Endodermal cell (in vitro differentiated cells): ENCODE results near the gene TTN. TPM values are rescaled to one million over a fixed set of nuclear protein-coding genes. Genes with fewer than 3 reads are reported as not detected.

ENCODE experiments used
- DNase-seq: peaks from one replicate; pipeline ENCODE4 v3.0.0-alpha.2; 2017
- H3K27ac ChIP-seq: 2 replicates; pipeline ENCODE4 v1.5.1; 2013; ENCODE audit warnings: mild to moderate bottlenecking, low read depth, low read length, moderate library complexity
- H3K27me3 ChIP-seq: 2 replicates; pipeline ENCODE4 v1.6.1; 2013; ENCODE audit warnings: mild to moderate bottlenecking, low read length, moderate library complexity; ENCODE audit not compliant: insufficient read depth, control insufficient read depth, poor library complexity, severe bottlenecking
- H3K36me3 ChIP-seq: 2 replicates; pipeline ENCODE4 v1.7.0; 2013; ENCODE audit warnings: mild to moderate bottlenecking, low read length, moderate library complexity; ENCODE audit not compliant: control insufficient read depth, insufficient read depth
- H3K4me1 ChIP-seq: one replicate; pipeline ENCODE4 v1.7.0; 2013; ENCODE audit warnings: low read length; ENCODE audit not compliant: control insufficient read depth, insufficient read depth
- H3K4me3 ChIP-seq: 2 replicates; pipeline ENCODE4 v1.5.1; 2013; ENCODE audit warnings: mild to moderate bottlenecking, low read length, moderate library complexity
- H3K9ac ChIP-seq: 2 replicates; pipeline ENCODE4 v1.6.1; 2013; ENCODE audit warnings: mild to moderate bottlenecking, low read length, moderate library complexity; ENCODE audit not compliant: poor library complexity, severe bottlenecking; ENCODE audit errors: extremely low read depth
- H3K9me3 ChIP-seq: 2 replicates; pipeline ENCODE4 v1.6.1; 2013; ENCODE audit warnings: mild to moderate bottlenecking, low read length, moderate library complexity; ENCODE audit not compliant: control insufficient read depth
- H3K27ac Mint-ChIP-seq: 2 replicates; pipeline ENCODE4 v1.8.0; 2020; ENCODE audit warnings: mixed read lengths
- H3K27me3 Mint-ChIP-seq: 2 replicates; pipeline ENCODE4 v1.8.0; 2021; ENCODE audit warnings: mild to moderate bottlenecking, mixed read lengths; ENCODE audit not compliant: insufficient read depth
- H3K36me3 Mint-ChIP-seq: 2 replicates; pipeline ENCODE4 v1.8.0; 2020; ENCODE audit warnings: low read depth, mixed read lengths
- H3K4me1 Mint-ChIP-seq: 2 replicates; pipeline ENCODE4 v1.8.0; 2020; ENCODE audit warnings: mixed read lengths
- H3K4me3 Mint-ChIP-seq: 2 replicates; pipeline ENCODE4 v1.8.0; 2020; ENCODE audit warnings: mild to moderate bottlenecking, moderate library complexity, mixed read lengths
- H3K9me3 Mint-ChIP-seq: 2 replicates; pipeline ENCODE4 v1.8.0; 2020; ENCODE audit warnings: mild to moderate bottlenecking, mixed read lengths
- CTCF ChIP-seq: fragments of 200-600 bp; sonication (generic); conservative IDR thresholded peaks from 2 replicates; pipeline ENCODE4 v1.5.0; 2021; ENCODE audit warnings: antibody characterized with exemption, mild to moderate bottlenecking
- WGBS, 2 experiments: methylation state at CpG; one replicate each; pipeline versions ENCODE4 v1.1.5 to v1.1.7; 2013; ENCODE audit warnings: missing lambda C conversion rate in 2 of 2, mixed read lengths in 1 of 2; ENCODE audit not compliant: insufficient coverage in 1 of 2, insufficient read length in 1 of 2; 5-methylcytosine and 5-hydroxymethylcytosine counted together
- total RNA-seq, 2 donors: library from RNA; stranded (reverse); fragmentation: NEBNext Ultra II Directional in 1 of 2; extraction: Animal tissue kit (Norgen Biotek cat#: 25700) in 1 of 2; gene quantifications; 2 replicates in 1 of 2; 3 replicates in 1 of 2; pipeline ENCODE4 v1.2.1, GENCODE V29; 2021

The TTN gene
- total RNA-seq, 2 donors from 2014 or later = 101 to 118 TPM

GRCh38 chr2:178496049-178496448 lies 311.2 kb downstream of the TTN start:
- no peaks in the 10 kb centered on the region for H3K9me3 ChIP-seq
- Mint-ChIP-seq H3K4me1 (no peaks in the 10 kb centered on the region), H3K27ac (no peak overlapping the region), H3K4me3 (no peak overlapping the region), H3K27me3 (no peaks in the 10 kb centered on the region), H3K9me3 (no peaks in the 10 kb centered on the region), H3K36me3 (peaks cover 51% of the 10 kb centered on the region)
- H3K36me3 ChIP-seq = peaks cover 51% of the 10 kb centered on the region
- TF ChIP-seq CTCF = no peak
- H3K4me1 ChIP-seq = no peaks in the 10 kb centered on the region
- 91% methylated on average over 4 of the region's 4 CpGs for WGBS, 2 experiments
- H3K4me3 ChIP-seq = no peak overlapping the region
- H3K9ac ChIP-seq = no peak overlapping the region
- H3K27ac ChIP-seq = no peak overlapping the region
- H3K27me3 ChIP-seq = no peaks in the 10 kb centered on the region
- DNase-seq = no peak

GRCh38 chr2:178491612-178492011 lies 315.6 kb downstream of the TTN start:
- Histone ChIP-seq H3K27ac (no peak overlapping the region), H3K9ac (no peak overlapping the region), H3K4me3 (no peak overlapping the region), H3K9me3 (no peaks in the 10 kb centered on the region), H3K4me1 (peaks cover 2% of the 10 kb centered on the region), H3K27me3 (no peaks in the 10 kb centered on the region), H3K36me3 (peaks cover 36% of the 10 kb centered on the region)
- no peaks in the 10 kb centered on the region for H3K27me3 Mint-ChIP-seq
- peaks cover 7% of the 10 kb centered on the region for H3K4me1 Mint-ChIP-seq
- no peak for DNase-seq
- H3K4me3 Mint-ChIP-seq = no peak overlapping the region
- peaks cover 54% of the 10 kb centered on the region for H3K36me3 Mint-ChIP-seq
- 94 to 100% methylated on average over 2 to 6 of the region's 6 CpGs for WGBS, 2 experiments
- no peaks in the 10 kb centered on the region for H3K9me3 Mint-ChIP-seq
- H3K27ac Mint-ChIP-seq = no peak overlapping the region
- TF ChIP-seq CTCF = no peak

- Histone ChIP-seq H3K4me3 (no peak overlapping the region), H3K9me3 (no peaks in the 10 kb centered on the region), H3K4me1 (peaks cover 5% of the 10 kb centered on the region), H3K36me3 (peaks cover 3% of the 10 kb centered on the region), H3K9ac (no peak overlapping the region), H3K27ac (no peak overlapping the region), H3K27me3 (no peaks in the 10 kb centered on the region)
- 89 to 100% methylated on average over 1 to 3 of the region's 3 CpGs for WGBS, 2 experiments
- Mint-ChIP-seq H3K36me3 (peaks cover 19% of the 10 kb centered on the region), H3K27me3 (no peaks in the 10 kb centered on the region), H3K27ac (no peak overlapping the region), H3K9me3 (no peaks in the 10 kb centered on the region), H3K4me3 (no peak overlapping the region), H3K4me1 (peaks cover 31% of the 10 kb centered on the region)
- DNase-seq = no peak
- no peak for TF ChIP-seq CTCF
These were observed 321.9 kb downstream of the TTN start for GRCh38 chr2:178485356-178485755.
